Liver (tissue), 9 donors: Measurements from ENCODE around the gene GNAI2. TPM values are rescaled to one million over a fixed set of nuclear protein-coding genes. Genes with fewer than 3 reads are reported as not detected.

Source experiments
- DNase-seq: peaks from one replicate; pipeline ENCODE4 v3.0.0-alpha.2; 2017; ENCODE audit warnings: low spot score
- H3K27ac ChIP-seq, 2 donors: one replicate each; pipeline ENCODE4 v1.7.0; 2013; ENCODE audit warnings: inconsistent platforms in 2 of 2, low read length in 2 of 2, control low read depth in 1 of 2, low read depth in 1 of 2, mild to moderate bottlenecking in 1 of 2
- H3K27me3 ChIP-seq, 4 donors: one replicate each; pipeline versions ENCODE4 v1.6.1 to v1.7.0; 2013; ENCODE audit warnings: low read length in 3 of 4, inconsistent platforms in 1 of 4, mild to moderate bottlenecking in 1 of 4, moderate library complexity in 1 of 4; ENCODE audit not compliant: control insufficient read depth in 4 of 4, insufficient read depth in 4 of 4
- H3K36me3 ChIP-seq, 4 donors: one replicate each; pipeline versions ENCODE4 v1.6.1 to v1.7.0; 2013; ENCODE audit warnings: low read length in 3 of 4, mild to moderate bottlenecking in 3 of 4, low read depth in 1 of 4, moderate library complexity in 1 of 4; ENCODE audit not compliant: control insufficient read depth in 4 of 4, insufficient read depth in 3 of 4
- H3K4me1 ChIP-seq, 4 donors: one replicate each; pipeline versions ENCODE4 v1.6.1 to v1.7.0; 2013; ENCODE audit warnings: low read length in 3 of 4, mild to moderate bottlenecking in 3 of 4, moderate library complexity in 1 of 4; ENCODE audit not compliant: control insufficient read depth in 4 of 4, insufficient read depth in 4 of 4
- H3K4me3 ChIP-seq, 3 donors: one replicate each; pipeline versions ENCODE4 v1.6.1 to v1.7.0; 2013; ENCODE audit warnings: low read length in 3 of 3, control low read depth in 1 of 3, low read depth in 1 of 3, mild to moderate bottlenecking in 1 of 3
- H3K9ac ChIP-seq, 2 donors: one replicate each; pipeline ENCODE4 v1.7.0; 2013; ENCODE audit warnings: low read length in 2 of 2, mild to moderate bottlenecking in 2 of 2, moderate library complexity in 2 of 2, control low read depth in 1 of 2, low read depth in 1 of 2
- H3K9me3 ChIP-seq, 4 donors: one replicate each; pipeline versions ENCODE4 v1.6.1 to v1.7.0; 2013; ENCODE audit warnings: low read length in 3 of 4; ENCODE audit not compliant: control insufficient read depth in 4 of 4
- ATF3 ChIP-seq: IDR thresholded peaks from 2 replicates; pipeline ENCODE4 v1.6.1; 2016; ENCODE audit warnings: antibody characterized with exemption
- CTCF ChIP-seq: fragments of 150-350 bp; IDR thresholded peaks from 2 replicates; pipeline ENCODE4 v1.5.1; 2017; ENCODE audit warnings: improper control_type of control experiment, low read depth, low read length; ENCODE audit not compliant: missing input control
- EGR1 ChIP-seq, 2 donors: IDR thresholded peaks; 2 replicates each; pipeline ENCODE4 v1.6.1; 2016 to 2018; ENCODE audit warnings: antibody characterized with exemption in 2 of 2, low read depth in 2 of 2
- FOXA2 ChIP-seq: IDR thresholded peaks from 2 replicates; pipeline ENCODE4 v1.6.1; 2016; ENCODE audit warnings: antibody characterized with exemption
- GABPA ChIP-seq, 2 donors: IDR thresholded peaks in 1 of 2; conservative IDR thresholded peaks in 1 of 2; 2 replicates each; pipeline ENCODE4 v1.6.1; 2016; ENCODE audit warnings: antibody characterized with exemption in 2 of 2, mild to moderate bottlenecking in 1 of 2, moderate library complexity in 1 of 2
- HNF4G ChIP-seq: IDR thresholded peaks from 2 replicates; pipeline ENCODE4 v1.6.1; 2016; ENCODE audit warnings: antibody characterized with exemption
- JUND ChIP-seq, 2 donors: IDR thresholded peaks; 2 replicates each; pipeline ENCODE4 v1.6.1; 2016; ENCODE audit warnings: antibody characterized with exemption in 2 of 2
- RAD21 ChIP-seq, 2 donors: IDR thresholded peaks; 2 replicates each; pipeline ENCODE4 v1.6.1; 2016; ENCODE audit warnings: antibody characterized with exemption in 2 of 2, mild to moderate bottlenecking in 2 of 2
- RXRA ChIP-seq, 2 donors: IDR thresholded peaks; 2 replicates each; pipeline ENCODE4 v1.6.1; 2017 to 2018; ENCODE audit warnings: antibody characterized with exemption in 2 of 2, mild to moderate bottlenecking in 1 of 2
- SP1 ChIP-seq: IDR thresholded peaks from 2 replicates; pipeline ENCODE4 v1.6.1; 2018; ENCODE audit warnings: antibody characterized with exemption, mild to moderate bottlenecking
- TAF1 ChIP-seq: conservative IDR thresholded peaks from 2 replicates; pipeline ENCODE4 v1.6.1; 2016; ENCODE audit warnings: antibody characterized with exemption, mild to moderate bottlenecking
- WGBS: extraction: QIAGEN DNeasy Blood & Tissue Kit; methylation state at CpG from one replicate; pipeline ENCODE4 v1.1.7; 2013; 5-methylcytosine and 5-hydroxymethylcytosine counted together
- polyA plus RNA-seq, 2 donors: library from polyadenylated mRNA; stranded (reverse) in 1 of 2; unstranded in 1 of 2; fragments of 200-250 nt in 1 of 2; fragments of >200 nt in 1 of 2; fragmentation: Nextera tagmentation in 1 of 2; extraction: Ambion mirVana in 1 of 2; gene quantifications; one replicate each; pipeline versions ENCODE4 v1.2.1 to v1.2.3, GENCODE V29; 2013 to 2015
- total RNA-seq, 2 donors: library from RNA; depleted of rRNA; stranded (reverse); fragments of >200 nt; gene quantifications; one replicate each; pipeline ENCODE4 v1.2.3, GENCODE V29; 2014
- TF ChIP-seq, protein P1 (sequence below): IDR thresholded peaks from 2 replicates; pipeline ENCODE4 v1.6.1; 2016; ENCODE audit warnings: antibody characterized with exemption
- TF ChIP-seq, protein P2 (sequence below): IDR thresholded peaks from 2 replicates; pipeline ENCODE4 v1.6.1; 2016; ENCODE audit warnings: antibody characterized with exemption
- TF ChIP-seq, protein P3 (sequence below): IDR thresholded peaks from 2 replicates; pipeline ENCODE4 v1.6.1; 2016; ENCODE audit warnings: antibody characterized with exemption, mild to moderate bottlenecking
- donor health status: healthy.
- donor health status: healthy.
- donor health status: healthy.
- donor health status: healthy.
- donor health status: healthy.

GNAI2 gene
- total and polyA plus RNA-seq, 4 donors: 58.3 to 86.3 (median 62.3) TPM

DNA sequence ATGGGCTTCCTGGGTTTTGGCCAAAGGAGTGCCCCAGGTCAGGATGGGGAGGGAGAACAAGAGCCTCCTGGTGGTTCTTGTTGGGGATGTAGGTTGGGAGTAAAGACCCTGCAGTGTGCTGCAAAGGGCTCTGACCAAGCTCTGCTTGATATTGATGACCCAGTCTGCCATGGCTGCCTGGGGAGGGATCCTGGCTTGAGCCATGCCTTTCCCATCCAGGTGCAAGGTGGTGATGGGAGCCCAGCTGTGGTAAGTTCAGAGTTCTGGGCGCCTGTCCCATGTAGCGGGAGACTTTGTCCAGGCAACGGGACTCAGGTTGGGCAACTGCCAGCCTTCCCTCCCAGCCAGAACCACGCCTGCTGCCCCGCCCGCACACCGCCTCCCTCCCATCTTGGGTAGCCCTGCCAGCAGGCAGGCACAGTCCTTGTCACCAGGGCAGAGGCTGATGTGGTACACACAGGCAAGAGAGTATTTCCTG, 2.6 kb downstream of the GNAI2 start (continued):
- peak in 1 of 2 donors; percentile 68 for TF ChIP-seq GABPA (IDR thresholded peaks at IDR 0.05 in 1 of 2, conservative IDR thresholded peaks at IDR 0.05 in 1 of 2)

- TF ChIP-seq RXRA (IDR thresholded peaks at IDR 0.05) (no peak), HNF4G (no peak), CTCF (no peak), FOXA2 (no peak), EGR1 (IDR thresholded peaks at IDR 0.05; ENCODE audit: low read depth in 2 of 2) (no peak), TAF1 (no peak), SP1 (no peak), RAD21 (IDR thresholded peaks at IDR 0.05) (no peak), ATF3 (no peak), JUND (IDR thresholded peaks at IDR 0.05) (no peak)
- TF ChIP-seq, protein P1, sequence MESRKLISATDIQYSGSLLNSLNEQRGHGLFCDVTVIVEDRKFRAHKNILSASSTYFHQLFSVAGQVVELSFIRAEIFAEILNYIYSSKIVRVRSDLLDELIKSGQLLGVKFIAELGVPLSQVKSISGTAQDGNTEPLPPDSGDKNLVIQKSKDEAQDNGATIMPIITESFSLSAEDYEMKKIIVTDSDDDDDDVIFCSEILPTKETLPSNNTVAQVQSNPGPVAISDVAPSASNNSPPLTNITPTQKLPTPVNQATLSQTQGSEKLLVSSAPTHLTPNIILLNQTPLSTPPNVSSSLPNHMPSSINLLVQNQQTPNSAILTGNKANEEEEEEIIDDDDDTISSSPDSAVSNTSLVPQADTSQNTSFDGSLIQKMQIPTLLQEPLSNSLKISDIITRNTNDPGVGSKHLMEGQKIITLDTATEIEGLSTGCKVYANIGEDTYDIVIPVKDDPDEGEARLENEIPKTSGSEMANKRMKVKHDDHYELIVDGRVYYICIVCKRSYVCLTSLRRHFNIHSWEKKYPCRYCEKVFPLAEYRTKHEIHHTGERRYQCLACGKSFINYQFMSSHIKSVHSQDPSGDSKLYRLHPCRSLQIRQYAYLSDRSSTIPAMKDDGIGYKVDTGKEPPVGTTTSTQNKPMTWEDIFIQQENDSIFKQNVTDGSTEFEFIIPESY: no peak
- TF ChIP-seq, protein P2, sequence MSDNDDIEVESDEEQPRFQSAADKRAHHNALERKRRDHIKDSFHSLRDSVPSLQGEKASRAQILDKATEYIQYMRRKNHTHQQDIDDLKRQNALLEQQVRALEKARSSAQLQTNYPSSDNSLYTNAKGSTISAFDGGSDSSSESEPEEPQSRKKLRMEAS: no peak
- TF ChIP-seq, protein P3, sequence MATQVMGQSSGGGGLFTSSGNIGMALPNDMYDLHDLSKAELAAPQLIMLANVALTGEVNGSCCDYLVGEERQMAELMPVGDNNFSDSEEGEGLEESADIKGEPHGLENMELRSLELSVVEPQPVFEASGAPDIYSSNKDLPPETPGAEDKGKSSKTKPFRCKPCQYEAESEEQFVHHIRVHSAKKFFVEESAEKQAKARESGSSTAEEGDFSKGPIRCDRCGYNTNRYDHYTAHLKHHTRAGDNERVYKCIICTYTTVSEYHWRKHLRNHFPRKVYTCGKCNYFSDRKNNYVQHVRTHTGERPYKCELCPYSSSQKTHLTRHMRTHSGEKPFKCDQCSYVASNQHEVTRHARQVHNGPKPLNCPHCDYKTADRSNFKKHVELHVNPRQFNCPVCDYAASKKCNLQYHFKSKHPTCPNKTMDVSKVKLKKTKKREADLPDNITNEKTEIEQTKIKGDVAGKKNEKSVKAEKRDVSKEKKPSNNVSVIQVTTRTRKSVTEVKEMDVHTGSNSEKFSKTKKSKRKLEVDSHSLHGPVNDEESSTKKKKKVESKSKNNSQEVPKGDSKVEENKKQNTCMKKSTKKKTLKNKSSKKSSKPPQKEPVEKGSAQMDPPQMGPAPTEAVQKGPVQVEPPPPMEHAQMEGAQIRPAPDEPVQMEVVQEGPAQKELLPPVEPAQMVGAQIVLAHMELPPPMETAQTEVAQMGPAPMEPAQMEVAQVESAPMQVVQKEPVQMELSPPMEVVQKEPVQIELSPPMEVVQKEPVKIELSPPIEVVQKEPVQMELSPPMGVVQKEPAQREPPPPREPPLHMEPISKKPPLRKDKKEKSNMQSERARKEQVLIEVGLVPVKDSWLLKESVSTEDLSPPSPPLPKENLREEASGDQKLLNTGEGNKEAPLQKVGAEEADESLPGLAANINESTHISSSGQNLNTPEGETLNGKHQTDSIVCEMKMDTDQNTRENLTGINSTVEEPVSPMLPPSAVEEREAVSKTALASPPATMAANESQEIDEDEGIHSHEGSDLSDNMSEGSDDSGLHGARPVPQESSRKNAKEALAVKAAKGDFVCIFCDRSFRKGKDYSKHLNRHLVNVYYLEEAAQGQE: no peak
- Histone ChIP-seq H3K27ac (peak overlapping the region; percentile 22 to 91), H3K36me3 (no peaks in the 10 kb centered on the region), H3K9ac (peak overlapping the region in 1 of 2 donors; percentile 42), H3K9me3 (no peaks in the 10 kb centered on the region), H3K4me3 (no peak overlapping the region), H3K4me1 (peaks cover 18 to 76% (median 57%) of the 10 kb centered on the region in 4 donors), H3K27me3 (no peaks in the 10 kb centered on the region)
- no peak for DNase-seq
- 79% methylated on average over 4 of the region's 4 CpGs for WGBS
Observed at GRCh38 chr3:50239649-50240048, 3.6 kb downstream of the GNAI2 start.
